Stimulated activated CD4-positive, alpha-beta T cell treated with anti-CD3 and anti-CD28 coated beads, Interleukin-1b, Interleukin-23, amount 100 ng/mL, for 48 hours (primary cell): ENCODE data around the gene ATAD3B.

ENCODE experiments used
- DNase-seq: peaks from one replicate; pipeline ENCODE4 v3.0.0-alpha.2; 2020

ATAD3B gene

GRCh38 chr1:1536019-1536937 is 64.7 kb downstream of the ATAD3B start:
- no peak for DNase-seq

GRCh38 chr1:1536938-1537546 is 65.5 kb downstream of the ATAD3B start:
- no peak for DNase-seq

DNA sequence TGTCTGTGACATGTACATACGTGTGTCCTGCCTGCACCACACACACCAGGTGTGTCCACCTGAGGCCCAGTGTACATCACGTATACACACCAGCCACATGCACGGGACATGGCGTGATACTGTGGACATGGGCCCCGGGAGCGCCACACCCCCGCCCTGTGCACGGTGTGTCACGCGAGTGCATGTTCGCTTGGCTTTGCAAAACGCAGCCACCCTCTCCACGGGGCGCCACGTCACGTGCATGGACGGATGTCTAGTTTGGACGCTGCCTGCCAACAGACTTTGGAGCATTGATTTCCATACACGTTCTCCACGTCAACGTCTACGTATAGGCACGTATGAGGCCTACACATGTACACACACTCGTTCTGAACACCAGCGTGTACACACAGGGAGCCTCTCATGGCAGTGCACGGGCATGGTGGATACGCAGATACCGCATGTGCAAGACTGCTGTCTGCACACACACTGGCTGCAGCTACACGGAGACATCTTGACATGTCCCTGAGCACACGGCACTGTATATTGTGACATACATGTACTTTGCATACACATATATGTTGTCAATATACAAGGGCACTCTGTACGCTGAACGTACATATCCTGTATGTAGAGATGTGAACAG is 66.2 kb downstream of the ATAD3B start:
- no peak for DNase-seq

DNA sequence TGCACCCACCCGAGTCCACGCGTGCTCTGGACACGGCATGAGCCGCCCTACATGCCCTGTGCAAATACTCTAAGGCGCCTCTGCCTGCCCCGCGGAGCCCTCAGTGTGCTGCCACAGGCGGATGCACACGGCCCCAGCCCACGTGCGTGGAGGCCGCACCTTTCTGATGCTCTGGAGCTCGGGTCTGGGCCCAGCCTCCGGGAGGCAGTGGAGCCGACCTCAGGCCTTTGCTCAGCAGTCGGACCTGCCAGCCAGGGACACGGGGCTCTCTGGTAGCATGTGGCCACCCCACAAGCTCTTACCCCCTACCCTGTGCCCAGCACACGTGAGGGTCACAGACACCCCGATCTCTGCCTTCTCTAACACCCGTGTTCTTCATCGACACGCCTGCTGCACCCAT is 66.8 kb downstream of the ATAD3B start:
- no peak for DNase-seq

DNA sequence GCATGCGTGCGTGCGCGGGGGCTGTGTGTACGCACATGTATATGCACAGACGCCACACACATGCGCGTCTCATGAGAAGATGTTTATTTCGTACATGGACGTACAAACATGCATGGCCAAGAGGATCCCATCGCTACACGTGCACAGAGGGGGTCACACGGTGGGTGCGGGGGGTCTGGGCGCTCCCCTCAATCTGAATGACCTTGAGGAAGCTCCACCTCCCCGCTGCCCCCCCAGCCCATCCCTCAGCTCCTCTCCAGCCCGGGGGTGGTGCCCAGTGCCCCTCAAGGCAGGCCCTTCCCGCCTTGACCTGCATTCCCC is 67.4 kb downstream of the ATAD3B start:
- no peak for DNase-seq

DNA sequence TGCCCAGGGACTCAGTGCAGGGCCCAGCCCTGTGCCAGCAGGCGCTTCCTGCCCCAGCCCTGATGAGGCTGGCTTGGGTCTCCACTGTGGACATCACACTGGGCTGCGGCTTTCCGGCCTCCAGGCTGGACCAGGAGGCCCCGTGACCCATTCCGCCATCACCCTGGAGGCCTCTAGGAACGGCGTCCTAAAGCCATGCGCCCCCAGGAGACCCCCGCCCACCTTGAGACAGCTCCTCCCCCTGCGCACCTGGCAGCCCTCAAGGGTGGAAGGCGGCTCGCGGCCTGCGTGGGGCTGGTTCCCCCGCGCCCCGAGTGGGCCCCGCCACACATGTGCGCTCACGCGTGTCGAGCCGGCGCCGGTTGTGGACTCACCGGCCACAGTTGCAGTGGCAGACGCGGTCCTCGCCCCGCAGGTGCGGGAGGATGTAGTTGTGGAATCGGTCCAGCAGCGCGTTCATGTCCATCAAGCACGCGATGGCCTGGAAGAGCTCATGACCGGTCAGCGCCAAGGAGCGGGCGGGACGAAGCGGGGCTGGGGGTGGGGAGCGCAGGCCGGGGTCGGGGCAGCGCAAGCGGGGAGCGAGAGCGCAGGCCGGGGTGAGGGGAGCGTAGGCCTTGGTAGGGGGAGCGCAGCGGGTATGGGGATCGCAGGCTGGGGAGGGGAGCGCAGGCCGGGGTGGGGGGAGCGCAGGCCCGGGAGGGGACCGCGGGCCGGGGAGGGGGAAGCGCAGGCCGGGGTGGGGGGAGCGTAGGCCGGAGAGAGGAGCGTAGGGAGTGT is 67.9 kb downstream of the ATAD3B start:
- no peak for DNase-seq

DNA sequence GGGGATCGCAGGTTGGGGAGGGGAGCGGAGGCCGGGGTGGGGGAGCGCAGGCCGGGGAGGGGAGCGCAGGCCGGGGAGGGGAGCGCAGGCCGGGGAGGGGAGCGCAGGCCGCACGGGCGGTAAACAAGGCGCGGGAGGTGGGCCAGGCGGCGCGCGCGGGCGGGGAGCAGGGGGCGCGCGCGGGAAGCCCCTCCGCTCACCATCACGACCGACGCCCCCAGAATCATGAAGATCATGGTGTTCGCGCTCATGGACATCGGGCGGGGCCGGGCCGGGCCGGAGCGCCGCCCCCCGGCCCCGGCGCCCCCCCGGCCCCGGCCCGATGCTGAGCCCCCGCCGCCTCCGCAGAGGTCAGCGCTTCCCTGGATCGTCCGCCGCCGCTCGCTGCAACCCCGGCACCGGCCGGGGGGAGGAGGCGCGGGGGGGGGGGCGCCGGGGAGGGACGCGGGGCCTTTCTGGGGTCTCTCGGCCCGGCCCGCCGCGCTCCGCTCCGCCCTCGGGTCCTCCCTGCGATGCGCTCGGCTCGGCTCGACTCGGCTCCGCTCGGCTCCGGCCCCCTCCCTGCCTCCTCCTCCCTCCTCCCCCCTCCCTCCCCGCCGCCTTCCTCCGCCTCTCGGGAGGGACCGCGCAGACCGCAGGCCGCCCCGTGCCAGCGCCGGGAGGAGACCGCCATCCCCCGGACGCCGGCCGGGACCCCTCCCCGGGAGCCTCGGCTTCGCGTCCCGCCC is 68.7 kb downstream of the ATAD3B start, which contains the start of gene TMEM240:
TSS of gene TMEM240 (minus strand) at position 535 of the 728 bp plus-strand sequence. CDS start at position 257, 278 bp downstream.
- DNase-seq = peak; percentile 62

GRCh38 chr1:1540818-1541628 is 69.5 kb downstream of the ATAD3B start:
- DNase-seq = no peak

DNA sequence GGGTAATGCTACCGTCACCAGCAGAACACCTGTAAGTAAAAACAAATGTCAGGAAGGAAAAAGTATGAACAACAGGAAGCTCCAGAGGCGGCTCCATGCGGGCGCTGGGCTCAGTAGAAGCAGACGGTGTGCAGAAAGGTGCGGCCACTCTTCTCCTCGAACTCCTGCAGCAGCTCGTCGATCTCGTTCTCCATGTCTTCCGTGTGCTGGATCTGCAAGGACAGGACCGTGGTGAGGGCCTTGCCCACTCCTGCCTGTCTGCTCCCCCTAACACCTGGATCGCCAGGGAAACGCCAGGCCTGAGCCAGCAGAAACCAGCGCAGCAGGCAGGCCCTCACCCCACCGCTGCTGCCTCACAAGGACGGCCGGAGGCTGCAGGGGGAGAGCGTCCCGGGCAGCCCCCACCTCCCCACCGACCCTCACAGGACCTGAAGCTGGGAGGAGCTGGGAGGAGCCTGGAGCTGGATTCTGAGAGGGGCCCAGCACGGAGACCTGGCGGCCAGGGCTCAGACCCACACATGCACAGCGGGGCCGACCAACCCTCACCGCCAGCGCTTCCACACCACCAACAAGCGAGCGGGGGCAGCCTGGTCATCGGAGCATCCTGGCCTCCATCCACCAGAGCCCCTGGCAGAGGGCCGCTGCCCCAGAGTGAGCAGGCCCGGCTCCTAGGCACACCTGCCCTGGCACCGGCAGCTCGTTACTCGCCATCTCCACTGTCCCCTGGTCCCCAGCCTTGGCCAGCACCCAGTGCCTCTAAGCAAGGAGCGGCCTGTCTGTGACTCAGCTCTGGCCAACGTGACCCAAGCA is 70.6 kb downstream of the ATAD3B start:
- no peak for DNase-seq

GRCh38 chr1:1542766-1543705 is 71.5 kb downstream of the ATAD3B start:
- DNase-seq = no peak

DNA sequence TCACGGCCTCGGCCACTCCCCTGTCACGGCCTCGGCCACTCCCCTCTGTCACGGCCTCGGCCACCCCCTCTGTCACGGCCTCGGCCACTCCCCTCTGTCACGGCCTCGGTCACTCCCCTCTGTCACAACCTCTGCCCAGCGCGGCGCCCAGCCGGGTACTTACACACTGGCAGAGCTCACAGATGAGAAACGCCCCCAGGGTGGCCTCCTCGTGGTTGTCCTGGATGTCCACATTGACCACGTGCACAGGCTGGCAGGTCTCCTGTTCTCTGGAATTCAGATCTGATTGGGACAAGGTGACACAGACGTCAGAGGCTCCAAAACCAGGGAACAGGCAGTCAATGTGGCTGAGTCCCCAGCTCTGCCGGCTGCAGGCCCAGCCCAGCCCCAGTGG is 72.1 kb downstream of the ATAD3B start:
- no peak for DNase-seq

DNA sequence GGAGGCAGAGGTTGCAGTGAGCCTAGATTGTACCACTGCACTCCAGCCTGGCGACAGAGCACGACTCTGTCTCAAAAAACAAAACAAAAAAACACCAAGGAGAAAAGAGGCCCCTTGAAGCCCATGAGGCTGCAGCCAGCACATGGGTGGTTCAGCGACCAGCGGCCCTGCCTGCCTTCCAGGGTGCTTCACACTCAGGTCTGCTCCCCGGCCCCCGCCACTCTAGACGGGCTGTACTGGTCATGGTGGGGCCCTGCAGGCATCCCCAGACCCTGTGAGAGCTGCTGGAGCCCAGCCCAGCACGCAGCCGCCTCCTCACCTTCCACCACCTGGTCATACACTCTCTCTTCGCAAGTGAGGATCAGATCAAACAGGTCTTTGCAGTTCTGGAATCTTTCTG is 73.0 kb downstream of the ATAD3B start:
- no peak for DNase-seq
